ENCODE data around the gene ME3. TPM values are rescaled to one million over a fixed set of nuclear protein-coding genes. Genes with fewer than 3 reads are reported as not detected.

Gene ME3
- total RNA-seq, 1 donor from 2014 or later, result 1.3 TPM

- CTCF ChIA-PET, result no interaction called here
- Mint-ChIP-seq H3K4me1 (no peaks in the 10 kb centered on the region), H3K27me3 (no peaks in the 10 kb centered on the region), H3K9me3 (no peaks in the 10 kb centered on the region), H3K36me3 (ENCODE audit: low read depth) (no peaks in the 10 kb centered on the region), H3K4me3 (no peak overlapping the region), H3K27ac (no peak overlapping the region)
- intact Hi-C loops (cut with micrococcal nuclease), result no loop called here
- no peak for TF ChIP-seq CTCF (IDR thresholded peaks at IDR 0.05)
- DNase-seq (no peak), ATAC-seq (ENCODE audit: low read depth) (no peak)
- POLR2A ChIA-PET, result no interaction called here
These were observed 198.2 kb downstream of the ME3 start for GRCh38 chr11:86473991-86474833.

- POLR2A ChIA-PET, result no interaction called here
- CTCF ChIA-PET, result no interaction called here
- H3K9me3 Mint-ChIP-seq, result no peaks in the 10 kb centered on the region
These were observed 202.7 kb downstream of the ME3 start for GRCh38 chr11:86469491-86470388.

DNA sequence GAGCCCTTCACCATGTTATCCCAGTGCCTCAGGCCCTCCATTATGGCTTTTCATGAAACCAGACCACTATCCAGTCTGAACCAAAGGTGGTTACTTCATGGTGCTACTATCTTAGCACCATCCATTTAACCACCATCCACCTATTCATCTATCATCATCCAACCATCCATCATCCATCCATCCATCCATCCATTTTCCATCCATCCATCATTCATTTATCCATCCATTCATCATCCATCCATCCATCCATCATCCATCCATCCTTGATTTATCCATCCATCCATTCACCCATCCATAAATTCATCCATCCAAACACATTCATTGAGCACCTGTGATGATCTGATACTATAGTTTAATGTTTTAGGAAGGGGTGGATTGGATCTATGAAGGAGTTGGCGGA lies 204.2 kb downstream of the ME3 start:
- TF ChIP-seq CTCF (IDR thresholded peaks at IDR 0.05), result no peak
- no peaks in the 10 kb centered on the region for H3K9me3 Mint-ChIP-seq
- no peak for DNase-seq
- no peak overlapping the region for H3K27ac Mint-ChIP-seq
- H3K27me3 Mint-ChIP-seq, result no peaks in the 10 kb centered on the region
- intact Hi-C loops (cut with micrococcal nuclease), result no loop called here
- ChIA-PET CTCF (no interaction called here), POLR2A (no interaction called here)
- no peak overlapping the region for H3K4me3 Mint-ChIP-seq
- ATAC-seq (ENCODE audit: low read depth), result no peak
- H3K4me1 Mint-ChIP-seq, result no peaks in the 10 kb centered on the region
- no peaks in the 10 kb centered on the region for H3K36me3 Mint-ChIP-seq (ENCODE audit: low read depth)

More at GRCh38 chr11:86469491-86470388, 202.7 kb downstream of the ME3 start:
- Mint-ChIP-seq H3K4me1 (no peaks in the 10 kb centered on the region), H3K36me3 (ENCODE audit: low read depth) (no peaks in the 10 kb centered on the region), H3K27me3 (no peaks in the 10 kb centered on the region), H3K4me3 (no peak overlapping the region), H3K27ac (no peak overlapping the region)
- intact Hi-C loops (cut with micrococcal nuclease), result no loop called here
- no peak for DNase-seq
- no peak for TF ChIP-seq CTCF (IDR thresholded peaks at IDR 0.05)
- no peak for ATAC-seq (ENCODE audit: low read depth)

- DNase-seq, result no peak
- Mint-ChIP-seq H3K4me1 (no peaks in the 10 kb centered on the region), H3K27me3 (no peaks in the 10 kb centered on the region), H3K9me3 (no peaks in the 10 kb centered on the region), H3K27ac (no peak overlapping the region), H3K36me3 (ENCODE audit: low read depth) (no peaks in the 10 kb centered on the region), H3K4me3 (no peak overlapping the region)
- TF ChIP-seq CTCF (IDR thresholded peaks at IDR 0.05), result no peak
- CTCF ChIA-PET, result interaction anchor here (0.8 kb wide), 1 partner anchor 8 kb away, joined by 3 read pairs; no protein-coding TSS in a partner anchor
- POLR2A ChIA-PET, result no interaction called here
- no peak for ATAC-seq (ENCODE audit: low read depth)
- intact Hi-C loops (cut with micrococcal nuclease), result no loop called here
These were observed 207.8 kb downstream of the ME3 start for GRCh38 chr11:86464509-86465221.

All from activated B cell treated with CpG ODN at 0.5 μM for 24 hours (primary cell).